HG03432 (cell line): Measurements from ENCODE around the gene MBNL1.
A peak's percentile ranks its signal among the peaks of the same experiment; 100 is the strongest.
"Not testable (repeated sequence)": the region's sequence is repeated elsewhere in the genome, so short reads cannot be mapped to it uniquely, and the experiment has no call there.

ENCODE experiments used
- ATAC-seq: cut with Tn5 transposase; IDR thresholded peaks from one replicate; pipeline ENCODE4 v1.9.1; 2021; ENCODE audit warnings: mild to moderate bottlenecking, moderate library complexity; ENCODE audit not compliant: unreplicated experiment

MBNL1 gene

DNA sequence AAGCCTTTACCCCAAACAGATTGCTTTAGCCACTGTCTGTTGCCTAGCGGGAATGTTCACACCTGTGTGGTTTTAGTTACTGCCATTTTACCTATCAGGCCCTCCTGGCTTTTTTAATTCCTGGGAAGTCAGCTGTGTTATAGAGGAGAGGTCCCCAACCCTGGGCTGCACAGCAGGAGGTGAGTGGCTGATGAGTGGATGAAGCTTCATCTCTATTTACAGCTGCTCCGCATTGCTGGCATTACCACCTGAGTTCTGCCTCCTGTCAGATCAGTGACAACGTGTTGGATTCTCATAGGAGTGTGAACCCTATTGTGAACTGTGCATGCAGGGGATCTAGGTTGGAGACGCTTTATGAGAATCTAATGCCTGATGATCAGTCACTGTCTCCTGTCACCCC is 127.0 kb downstream of the MBNL1 start:
- ATAC-seq, result no peak

- ATAC-seq, result no peak
Observed at GRCh38 chr3:152396867-152397266, 128.1 kb downstream of the MBNL1 start.

GRCh38 chr3:152397348-152397747 is 128.6 kb downstream of the MBNL1 start:
- not testable (repeated sequence) for ATAC-seq

GRCh38 chr3:152398495-152398894 is 129.8 kb downstream of the MBNL1 start:
- ATAC-seq, result no peak

DNA sequence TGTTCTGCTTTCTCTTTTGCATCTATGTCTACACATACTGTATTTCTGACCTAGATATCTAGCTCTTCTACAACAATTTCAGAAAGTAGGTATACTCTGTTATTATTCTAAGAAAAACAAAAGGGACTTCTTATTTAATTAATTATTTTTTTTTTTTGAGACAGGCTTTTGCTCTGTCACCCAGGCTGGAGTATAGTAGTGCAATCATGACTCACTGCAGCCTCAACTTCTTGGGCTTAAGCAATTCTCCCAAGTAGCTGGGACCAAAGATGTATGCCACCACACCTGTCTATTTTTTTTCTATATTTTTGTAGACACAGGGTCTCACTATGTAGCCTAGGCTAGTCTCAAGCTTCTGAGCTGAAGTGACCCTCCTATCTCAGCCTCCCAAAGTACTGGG is 130.6 kb downstream of the MBNL1 start:
- ATAC-seq, result no peak

GRCh38 chr3:152400887-152401286 is 132.2 kb downstream of the MBNL1 start:
- ATAC-seq, result no peak

- peak; percentile 47 for ATAC-seq
Observed at GRCh38 chr3:152402695-152403451, 134.1 kb downstream of the MBNL1 start.

DNA sequence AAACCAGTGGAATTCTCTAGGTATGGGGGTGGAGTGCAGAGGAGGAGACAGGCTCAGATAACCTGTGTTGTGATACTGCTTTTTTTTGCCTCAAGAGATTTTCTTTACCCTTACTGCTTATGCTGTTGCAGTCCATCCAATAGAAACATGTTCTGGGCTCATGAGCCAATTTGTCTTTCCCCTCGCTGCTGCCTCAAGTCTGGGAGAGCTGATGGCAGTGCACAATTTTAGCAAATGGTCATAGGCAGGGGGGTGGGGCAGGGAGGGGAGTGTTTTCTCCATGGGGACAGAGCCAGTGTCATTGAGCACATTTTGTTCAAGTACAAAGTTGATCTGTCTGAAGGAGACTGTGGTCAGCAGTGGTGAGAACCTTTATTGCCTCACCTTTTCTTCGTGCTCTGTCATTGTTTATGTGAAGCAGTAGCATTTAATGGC is 134.9 kb downstream of the MBNL1 start:
- ATAC-seq, result no peak

- no peak for ATAC-seq
Observed at GRCh38 chr3:152404976-152405375, 136.2 kb downstream of the MBNL1 start.

GRCh38 chr3:152405915-152406802 is 137.4 kb downstream of the MBNL1 start:
- no peak for ATAC-seq

GRCh38 chr3:152413240-152413639 is 144.5 kb downstream of the MBNL1 start:
- no peak for ATAC-seq

DNA sequence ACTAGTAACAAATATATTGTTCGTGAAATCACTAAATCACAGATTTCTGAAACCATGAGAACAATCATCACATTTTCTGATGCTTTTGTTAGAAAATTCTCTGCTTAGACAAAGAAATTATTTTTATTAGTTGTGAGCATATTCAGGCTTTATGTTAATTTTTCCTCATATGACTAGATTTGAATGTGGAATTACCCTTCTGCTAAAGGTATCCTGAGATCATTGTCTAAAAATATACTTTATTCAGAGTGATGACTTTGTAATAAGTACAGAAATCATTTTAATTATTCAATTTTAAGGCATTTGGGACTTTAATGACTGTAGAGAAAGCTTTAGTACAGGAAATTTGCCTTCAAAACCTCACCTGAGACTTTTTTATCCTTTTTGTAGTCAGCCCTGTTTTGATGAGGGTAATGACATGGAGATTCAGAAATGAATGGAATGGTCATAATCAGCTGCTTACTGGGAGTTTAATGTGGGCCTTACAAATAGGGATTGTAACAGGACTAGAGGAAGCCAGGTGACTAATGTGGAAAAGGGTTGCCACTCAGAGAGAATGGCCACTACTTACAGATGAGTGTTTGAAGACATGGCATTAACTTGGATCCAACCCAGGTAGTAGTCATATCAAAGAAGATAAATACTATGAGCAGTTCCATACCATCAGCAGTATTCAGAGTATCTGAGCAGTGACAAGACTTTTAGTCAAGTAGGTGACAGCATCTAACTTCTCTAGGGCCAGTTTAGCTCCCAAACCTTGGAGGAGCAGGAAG is 148.3 kb downstream of the MBNL1 start:
- no peak for ATAC-seq

DNA sequence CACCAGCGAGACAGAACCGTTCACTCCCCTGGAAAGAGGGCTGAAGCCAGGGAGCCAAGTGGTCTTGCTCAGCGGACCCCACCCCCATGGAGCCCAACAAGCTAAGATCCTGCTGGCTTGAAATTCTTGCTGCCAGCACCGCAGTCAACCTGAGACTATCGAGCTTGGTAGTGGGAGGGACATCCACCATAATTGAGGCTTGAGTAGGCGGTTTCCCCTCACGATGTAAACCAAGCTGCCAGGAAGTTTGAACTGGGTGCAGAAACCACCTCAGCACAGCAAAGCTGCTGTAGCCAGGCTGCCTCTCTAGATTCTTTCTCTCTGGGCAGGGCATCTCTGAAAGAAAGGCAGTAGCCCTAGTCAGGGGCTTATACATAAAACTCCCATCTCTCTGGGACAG is 151.0 kb downstream of the MBNL1 start:
- no peak for ATAC-seq

DNA sequence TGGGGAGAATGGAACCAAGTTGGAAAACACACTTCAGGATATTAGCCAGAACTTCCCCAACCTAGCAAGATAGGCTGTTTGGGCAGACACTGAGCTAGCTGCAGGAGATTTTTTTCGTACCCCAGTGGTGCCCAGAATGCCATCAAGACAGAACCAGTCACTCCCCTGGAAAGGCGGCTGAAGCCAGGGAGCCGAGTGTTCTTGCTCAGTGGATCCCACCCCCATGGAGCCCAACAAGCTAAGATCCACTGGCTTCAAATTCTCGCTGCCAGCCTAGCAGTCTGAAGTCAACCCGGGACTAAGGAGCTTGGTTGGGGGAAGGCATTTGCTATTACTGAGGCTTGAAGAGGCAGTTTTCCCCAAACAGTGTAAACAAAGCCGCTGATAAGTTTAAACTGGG is 152.4 kb downstream of the MBNL1 start:
- no peak for ATAC-seq

- ATAC-seq, result no peak
Observed at GRCh38 chr3:152426393-152426792, 157.7 kb downstream of the MBNL1 start.

- ATAC-seq, result no peak
Observed at GRCh38 chr3:152428577-152428976, 159.8 kb downstream of the MBNL1 start.

DNA sequence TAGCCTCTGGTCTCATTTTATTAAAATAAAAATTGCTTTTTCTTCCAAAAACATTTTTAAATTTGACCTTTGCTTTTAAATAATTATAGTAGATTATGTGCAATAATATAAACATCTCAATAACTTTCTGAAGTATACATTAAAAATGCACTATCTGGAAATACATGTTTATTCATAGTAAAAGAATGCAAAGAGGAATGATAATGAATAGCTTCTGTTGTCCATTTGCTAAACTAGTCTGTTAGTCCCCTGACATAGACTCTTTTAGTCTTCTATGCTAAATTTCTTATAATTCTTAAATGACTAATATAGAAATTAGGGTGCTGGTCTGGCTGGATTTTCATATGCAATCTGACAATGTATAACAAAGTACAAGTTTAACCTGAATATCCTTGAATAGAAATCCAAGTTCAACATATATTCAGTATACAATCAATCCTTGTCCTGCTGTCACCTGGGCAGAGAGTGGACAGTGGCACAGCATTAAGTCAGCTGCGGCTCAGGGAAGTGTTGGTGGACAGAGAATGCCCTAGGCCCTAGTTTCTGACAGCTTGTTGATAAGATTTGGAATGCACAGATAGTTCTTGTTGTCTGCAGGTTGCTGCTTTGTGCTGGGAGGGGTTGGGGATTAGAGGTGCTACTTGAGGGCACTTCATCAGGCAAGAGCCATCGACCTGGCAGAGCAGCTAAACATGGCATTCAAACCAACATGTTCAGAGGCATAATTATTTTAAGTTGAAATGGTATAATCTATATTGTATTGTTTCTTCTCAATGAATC is 161.7 kb downstream of the MBNL1 start:
- no peak for ATAC-seq

DNA sequence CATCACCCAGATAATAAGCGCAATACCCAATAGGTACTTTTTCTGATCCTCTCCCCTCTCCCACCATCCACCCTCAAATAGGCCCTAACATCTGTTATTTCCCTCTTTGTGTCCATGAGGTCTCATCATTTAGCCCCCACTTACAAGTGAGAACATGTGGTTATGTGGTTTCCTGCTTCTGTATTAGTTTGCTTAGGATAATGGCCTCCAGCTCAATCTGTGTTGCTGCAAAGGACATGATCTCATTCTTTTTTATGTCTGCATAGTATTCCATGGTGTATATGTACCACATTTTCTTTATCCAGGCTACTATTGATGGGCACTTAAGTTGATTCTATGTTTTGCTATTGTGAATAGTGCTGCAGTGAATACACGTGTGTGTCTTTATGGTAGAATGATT is 165.4 kb downstream of the MBNL1 start:
- no peak for ATAC-seq

DNA sequence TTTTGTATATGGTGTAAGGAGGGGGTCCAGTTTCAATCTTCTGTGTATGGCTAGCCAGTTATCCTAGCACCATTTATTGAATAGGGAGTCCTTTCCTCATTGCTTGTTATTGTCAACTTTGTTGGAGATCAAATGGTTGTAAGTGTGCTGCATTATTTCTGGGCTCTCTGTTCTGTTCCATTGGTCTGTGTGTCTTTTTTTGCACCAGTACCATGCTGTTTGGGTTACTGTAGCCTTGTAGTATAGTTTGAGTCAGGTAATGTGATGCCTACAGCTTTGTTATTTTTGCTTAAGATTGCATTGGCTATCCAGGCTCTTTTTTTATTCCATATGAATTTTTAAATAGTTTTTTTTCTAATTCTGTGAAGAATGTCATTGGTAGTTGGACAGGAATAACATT is 166.5 kb downstream of the MBNL1 start:
- ATAC-seq, result not testable (repeated sequence)
